ENCODE results near the gene FAM162B. TPM values are rescaled to one million over a fixed set of nuclear protein-coding genes. Genes with fewer than 3 reads are reported as not detected.

FAM162B gene
- not detected in 5 replicates for total RNA-seq (2022; extraction: Qiagen RNA extraction)

DNA sequence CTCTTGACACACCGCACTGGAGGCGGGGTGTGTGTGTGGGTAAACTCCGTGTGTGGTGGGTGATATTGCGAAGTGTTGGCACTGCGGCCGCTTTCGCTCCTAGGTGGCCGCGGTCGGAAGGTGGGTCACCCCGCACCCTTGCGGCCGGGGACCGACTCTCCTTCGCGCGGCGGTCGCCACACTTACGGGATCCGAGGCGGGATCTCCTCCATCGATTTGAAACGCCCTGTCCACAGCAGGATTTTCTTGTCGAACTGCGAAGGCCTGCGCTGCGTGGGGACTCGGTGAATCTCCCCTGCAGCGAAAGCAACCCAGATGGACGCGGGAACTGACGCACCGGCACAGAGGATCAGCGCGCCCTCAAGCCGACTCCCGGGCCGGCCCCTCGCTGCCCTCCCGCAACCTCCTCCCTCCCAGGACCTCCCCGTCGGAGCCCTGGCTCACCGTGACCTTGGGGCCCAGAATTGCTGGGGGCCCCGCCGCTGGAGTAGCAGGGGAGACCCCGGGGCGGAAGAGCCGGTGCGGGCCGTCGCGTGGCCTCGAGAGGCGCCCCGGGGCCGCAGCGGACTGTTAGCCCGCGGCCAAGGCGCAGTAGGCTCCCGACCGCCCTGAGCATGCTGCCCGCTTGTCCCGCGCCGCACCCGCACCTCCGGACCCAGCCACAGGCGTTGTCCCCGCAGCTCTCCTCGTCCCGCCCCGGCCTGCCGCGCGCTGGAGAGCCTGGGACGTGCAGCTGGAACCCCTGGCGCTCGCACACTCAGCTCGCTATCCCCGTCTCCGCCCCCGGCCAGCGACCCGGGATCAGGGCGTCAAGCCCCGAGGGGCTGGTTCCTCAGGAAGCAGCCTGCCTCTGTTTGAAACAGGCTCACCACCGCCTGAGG lies at the start of gene FAM162B:
Gene FAM162B (minus strand): TSS at position 759 of the 881 bp plus-strand sequence. CDS start 143 bp downstream, at position 616.

Other genes with a start within 250 kb of the FAM162B start
- not detected in 5 replicates for gene TRAPPC3L, start 220.0 kb downstream of the FAM162B start, total RNA-seq (2022; extraction: Qiagen RNA extraction)
- gene CALHM4, start 212.0 kb downstream of the FAM162B start, total RNA-seq (2022; extraction: Qiagen RNA extraction) = 0.16 TPM in 1 of 5 replicates, not detected in the others
- 23.9 to 39.8 TPM (median 36.2 TPM) in 5 replicates for gene RWDD1, start 194.2 kb downstream of the FAM162B start, total RNA-seq (2022; extraction: Qiagen RNA extraction)
- gene RSPH4A, start 149.2 kb downstream of the FAM162B start, total RNA-seq (2022; extraction: Qiagen RNA extraction) = 0.16 to 0.28 TPM (median 0.22 TPM) in 5 replicates
- 6.0 to 7.7 TPM (median 6.4 TPM) in 5 replicates for gene ZUP1, start 97.0 kb downstream of the FAM162B start, total RNA-seq (2022; extraction: Qiagen RNA extraction)
- 0.79 to 2.1 TPM (median 1.4 TPM) in 5 replicates for gene KPNA5, start 84.5 kb downstream of the FAM162B start, total RNA-seq (2022; extraction: Qiagen RNA extraction)
- gene GPRC6A, start 63.4 kb upstream of the FAM162B start, total RNA-seq (2022; extraction: Qiagen RNA extraction) = not detected in 5 replicates
- 0.03 TPM in 1 of 5 replicates, not detected in the others for gene RFX6, start 111.5 kb upstream of the FAM162B start, total RNA-seq (2022; extraction: Qiagen RNA extraction)

All from A549 treated with CORT108297 at 1 μM for 4 hours (cell line).